Activated CD8-positive, alpha-beta memory T cell treated with anti-CD3 and anti-CD28 coated beads for 1 hour (primary cell): Measurements from ENCODE around the gene NEO1.

Source experiments
- DNase-seq, 2 donors: peaks; one replicate each; pipeline ENCODE4 v3.0.0-alpha.2; 2020; ENCODE audit warnings: low read depth in 1 of 2; ENCODE audit errors: extremely low read depth in 1 of 2

The NEO1 gene

GRCh38 chr15:73246898-73247297 lies 194.6 kb downstream of the NEO1 start:
- DNase-seq, result no peak

- no peak for DNase-seq
Observed at GRCh38 chr15:73247331-73247730, 195.1 kb downstream of the NEO1 start.

GRCh38 chr15:73249499-73249898 lies 197.2 kb downstream of the NEO1 start:
- no peak for DNase-seq

GRCh38 chr15:73254598-73254997 lies 202.3 kb downstream of the NEO1 start:
- DNase-seq, result no peak

GRCh38 chr15:73258271-73259108 lies 206.2 kb downstream of the NEO1 start:
- DNase-seq, result no peak

- DNase-seq, result no peak
Observed at GRCh38 chr15:73264881-73265280, 212.6 kb downstream of the NEO1 start.

GRCh38 chr15:73265536-73266153 lies 213.4 kb downstream of the NEO1 start:
- DNase-seq, result peak in 1 of 2 donors; percentile 14

- DNase-seq, result no peak
Observed at GRCh38 chr15:73268457-73268856, 216.2 kb downstream of the NEO1 start.

- DNase-seq, result no peak
Observed at GRCh38 chr15:73270366-73271097, 218.3 kb downstream of the NEO1 start.

GRCh38 chr15:73273181-73274002 lies 221.1 kb downstream of the NEO1 start:
- DNase-seq, result peak in 1 of 2 donors; percentile 5

GRCh38 chr15:73275862-73276261 lies 223.6 kb downstream of the NEO1 start:
- no peak for DNase-seq

- no peak for DNase-seq
Observed at GRCh38 chr15:73282567-73283365, 230.5 kb downstream of the NEO1 start.

- DNase-seq, result no peak
Observed at GRCh38 chr15:73283366-73283962, 231.2 kb downstream of the NEO1 start.

- DNase-seq, result no peak
Observed at GRCh38 chr15:73284090-73284716, 231.9 kb downstream of the NEO1 start.

GRCh38 chr15:73286311-73286710 lies 234.0 kb downstream of the NEO1 start:
- DNase-seq, result no peak

- DNase-seq, result no peak
Observed at GRCh38 chr15:73287019-73287418, 234.8 kb downstream of the NEO1 start.

GRCh38 chr15:73291441-73291840 lies 239.2 kb downstream of the NEO1 start:
- DNase-seq, result no peak

GRCh38 chr15:73293773-73294172 lies 241.5 kb downstream of the NEO1 start:
- no peak for DNase-seq

- DNase-seq, result no peak
Observed at GRCh38 chr15:73295630-73296286, 243.5 kb downstream of the NEO1 start.
